ENCODE results near the gene CELA3A.
"Not testable (repeated sequence)": the region's sequence is repeated elsewhere in the genome, so short reads cannot be mapped to it uniquely, and the experiment has no call there.

Gene CELA3A, protein sequence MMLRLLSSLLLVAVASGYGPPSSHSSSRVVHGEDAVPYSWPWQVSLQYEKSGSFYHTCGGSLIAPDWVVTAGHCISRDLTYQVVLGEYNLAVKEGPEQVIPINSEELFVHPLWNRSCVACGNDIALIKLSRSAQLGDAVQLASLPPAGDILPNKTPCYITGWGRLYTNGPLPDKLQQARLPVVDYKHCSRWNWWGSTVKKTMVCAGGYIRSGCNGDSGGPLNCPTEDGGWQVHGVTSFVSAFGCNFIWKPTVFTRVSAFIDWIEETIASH

GRCh38 chr1:22001409-22001808 is at the start of gene CELA3A:
Gene CELA3A (plus strand): TSS chr1:22001657. CDS start chr1:22001675, 18 bp downstream.
- no peak for DNase-seq

DNA sequence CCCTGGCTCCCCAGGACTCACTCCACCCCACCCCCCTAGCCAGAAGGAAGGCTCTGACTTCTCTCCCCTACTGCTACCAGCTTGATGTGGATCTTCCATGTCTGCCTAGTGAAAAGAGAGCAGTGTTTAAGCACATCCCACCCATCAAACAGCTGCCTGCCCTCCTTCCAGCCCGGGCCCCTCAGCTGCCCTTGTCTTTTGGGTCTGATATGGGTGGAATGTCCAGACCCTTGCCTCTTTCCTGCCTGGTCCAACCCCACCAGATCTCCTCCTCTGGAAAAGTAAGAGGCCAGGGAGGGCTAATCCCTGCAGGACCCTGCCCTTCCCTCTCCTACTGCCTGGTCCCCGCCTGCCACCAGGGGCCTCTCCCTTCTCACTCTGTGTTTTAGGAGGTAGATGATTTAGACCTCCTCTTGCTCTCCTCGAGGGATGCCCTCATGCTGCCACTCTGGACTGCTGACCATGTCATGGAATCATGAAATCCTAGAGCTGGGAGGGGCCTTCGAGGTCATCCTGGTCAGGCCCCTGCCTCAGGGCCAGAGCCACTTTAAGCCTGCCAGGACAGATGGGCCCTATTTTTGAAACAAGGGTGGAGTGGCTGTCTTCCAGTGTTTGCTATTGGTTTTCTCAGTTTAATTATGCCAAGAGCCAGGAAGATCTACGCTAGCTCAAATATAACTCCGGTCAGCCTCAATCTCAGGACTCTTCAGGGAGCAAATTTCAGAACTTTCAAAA is 48.5 kb upstream of the CELA3A start:
- DNase-seq: no peak

GRCh38 chr1:21955058-21955457 is 46.4 kb upstream of the CELA3A start:
- DNase-seq: no peak

GRCh38 chr1:21955501-21956281 is 45.8 kb upstream of the CELA3A start:
- DNase-seq: no peak

GRCh38 chr1:21956720-21957552 is 44.5 kb upstream of the CELA3A start:
- DNase-seq: peak; percentile 56

- DNase-seq: no peak
Observed at GRCh38 chr1:21961337-21961736, 40.1 kb upstream of the CELA3A start.

- no peak for DNase-seq
Observed at GRCh38 chr1:21961799-21962198, 39.7 kb upstream of the CELA3A start.

GRCh38 chr1:21963477-21964217 is 37.8 kb upstream of the CELA3A start:
- DNase-seq: peak; percentile 71

GRCh38 chr1:21966247-21967000 is 35.0 kb upstream of the CELA3A start:
- DNase-seq: peak; percentile 83

GRCh38 chr1:21967216-21967615 is 34.2 kb upstream of the CELA3A start:
- not testable (repeated sequence) for DNase-seq

GRCh38 chr1:21969066-21969465 is 32.4 kb upstream of the CELA3A start:
- DNase-seq: not testable (repeated sequence)

DNA sequence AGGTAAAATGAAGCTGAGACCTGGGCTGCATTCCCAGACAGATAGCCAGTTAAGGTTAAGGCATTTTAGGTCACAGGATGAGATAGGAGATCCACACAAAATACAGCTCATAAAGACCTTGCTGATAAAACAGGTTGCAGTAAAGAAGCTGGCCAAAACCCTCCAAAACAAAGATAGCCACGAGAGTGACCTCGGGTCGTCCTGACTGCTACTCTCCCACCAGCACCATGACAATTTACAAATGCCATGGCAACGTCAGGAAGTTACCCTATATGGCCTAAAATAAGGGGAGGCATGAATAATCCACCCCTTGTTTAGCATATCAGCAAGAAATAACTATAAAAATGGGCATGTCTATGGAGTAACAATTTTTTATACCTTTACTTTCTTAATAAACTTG is 30.9 kb upstream of the CELA3A start:
- DNase-seq: not testable (repeated sequence)

DNA sequence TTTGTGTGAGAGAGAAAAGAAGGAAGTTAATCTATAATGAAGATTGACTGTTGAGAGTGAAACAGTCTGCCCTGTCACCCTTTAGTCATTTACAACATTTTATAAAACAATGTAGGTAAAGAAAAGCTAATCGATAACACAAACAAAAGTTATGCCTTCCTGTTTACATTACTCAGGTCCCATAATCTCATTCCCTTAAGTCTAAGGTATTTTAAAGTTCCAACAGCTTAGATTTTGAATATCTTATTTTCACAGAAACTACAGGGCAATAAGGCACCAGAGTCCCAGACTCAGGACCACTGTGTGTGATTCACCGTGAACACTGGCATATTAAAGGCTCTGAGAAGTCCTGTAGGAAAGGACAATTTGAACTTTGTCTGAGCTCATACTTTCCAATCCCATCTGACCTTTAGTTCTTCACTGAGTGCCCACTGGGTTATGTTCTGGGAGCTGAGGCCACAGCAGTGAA is 28.4 kb upstream of the CELA3A start:
- not testable (repeated sequence) for DNase-seq

DNA sequence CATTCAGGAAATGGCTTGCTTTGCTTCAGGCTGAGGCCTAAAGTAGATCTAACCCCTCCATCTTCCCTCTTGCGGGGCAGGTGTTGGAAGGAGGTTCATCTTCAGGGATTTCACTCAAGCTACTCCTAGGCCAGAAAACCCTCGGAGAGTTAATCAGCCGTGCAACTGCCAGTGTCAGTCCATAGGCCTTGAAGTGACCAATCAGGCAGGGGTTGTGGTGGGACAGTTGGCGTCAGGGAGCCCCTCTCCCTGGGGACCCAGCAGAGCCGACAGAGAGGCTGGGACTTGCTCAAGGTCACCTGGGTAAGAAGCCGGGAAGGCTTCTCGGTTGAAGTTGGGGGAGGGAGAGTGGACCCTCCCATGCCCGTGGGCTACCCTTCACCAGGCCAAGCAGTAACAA is 27.5 kb upstream of the CELA3A start:
- DNase-seq: not testable (repeated sequence)

DNA sequence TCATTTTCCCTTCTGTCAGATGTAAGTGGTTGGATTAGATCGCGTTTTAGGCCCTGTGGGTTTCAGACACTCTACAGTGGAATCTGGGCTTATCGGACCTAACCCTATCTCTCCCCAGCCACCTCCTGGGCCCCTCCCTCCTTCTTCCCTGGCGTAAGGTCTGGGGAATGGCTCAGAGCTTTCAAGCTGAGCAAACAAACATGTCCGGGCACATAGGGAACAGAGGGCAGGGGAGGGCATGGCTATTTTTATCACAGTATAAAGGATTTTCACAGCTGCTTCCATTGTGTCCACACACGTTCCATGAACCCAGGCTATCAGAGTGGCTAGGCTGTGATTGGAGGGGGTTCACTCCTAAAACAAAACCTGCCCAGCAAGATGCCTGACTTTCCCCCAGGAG is 26.8 kb upstream of the CELA3A start:
- DNase-seq: not testable (repeated sequence)

DNA sequence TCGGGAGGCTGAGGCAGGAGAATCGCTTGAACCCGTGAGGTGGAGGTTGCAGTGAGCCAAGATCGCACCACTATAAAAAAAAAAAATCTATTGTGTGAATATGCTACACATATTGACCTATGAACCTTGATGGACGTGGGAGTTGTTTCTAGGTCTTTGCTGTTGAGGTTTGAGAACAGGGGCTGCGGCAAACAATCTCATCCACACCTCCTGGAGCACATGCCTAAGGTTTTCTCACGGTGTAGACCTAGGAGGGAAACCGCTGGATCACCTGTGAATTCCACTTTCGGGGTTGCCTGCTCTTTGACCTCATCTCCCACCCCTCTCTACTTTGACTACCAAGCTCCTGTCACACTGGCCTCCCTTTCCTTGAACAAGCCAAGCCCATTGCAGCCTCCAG is 26.2 kb upstream of the CELA3A start:
- not testable (repeated sequence) for DNase-seq

- DNase-seq: not testable (repeated sequence)
Observed at GRCh38 chr1:21976703-21977239, 24.7 kb upstream of the CELA3A start, which contains the start of gene CELA3B. Gene CELA3B (plus strand): TSS chr1:21977022. CDS start chr1:21977040, 18 bp downstream.

- not testable (repeated sequence) for DNase-seq
Observed at GRCh38 chr1:21978209-21978608, 23.2 kb upstream of the CELA3A start.

DNA sequence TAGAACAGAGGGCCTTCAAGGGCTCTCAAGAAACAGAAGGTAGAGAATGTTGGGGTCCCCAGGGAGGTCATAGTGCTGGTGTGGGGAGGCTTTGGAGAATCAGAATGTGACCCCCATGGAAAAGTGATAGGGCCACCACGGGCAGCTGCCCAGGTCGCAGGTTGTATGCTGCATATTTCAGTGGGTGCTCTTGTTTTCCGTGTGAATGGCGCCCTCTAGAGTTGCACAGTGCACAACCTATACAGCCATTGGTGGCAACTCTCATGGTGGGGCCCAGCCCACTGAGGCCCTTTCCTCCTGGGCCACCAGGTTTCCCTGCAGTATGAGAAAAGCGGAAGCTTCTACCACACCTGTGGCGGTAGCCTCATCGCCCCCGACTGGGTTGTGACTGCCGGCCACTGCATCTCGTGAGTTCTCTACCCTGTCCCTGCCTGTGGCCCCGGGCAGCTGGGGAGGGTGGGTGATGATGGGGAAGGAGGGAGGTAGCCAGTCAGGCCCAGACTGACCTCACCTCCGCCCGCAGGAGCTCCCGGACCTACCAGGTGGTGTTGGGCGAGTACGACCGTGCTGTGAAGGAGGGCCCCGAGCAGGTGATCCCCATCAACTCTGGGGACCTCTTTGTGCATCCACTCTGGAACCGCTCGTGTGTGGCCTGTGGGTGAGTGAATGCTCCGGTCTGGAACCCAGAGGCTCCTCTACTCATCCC is 20.8 kb upstream of the CELA3A start:
- DNase-seq: not testable (repeated sequence)

GRCh38 chr1:21981253-21981652 is 20.2 kb upstream of the CELA3A start:
- not testable (repeated sequence) for DNase-seq

Data from EL (cell line).